ENCODE data around the gene DYNC2LI1.

GRCh38 chr2:43749583-43749982 is 24.3 kb upstream of the DYNC2LI1 start:
- TF ChIP-seq SPI1 (IDR thresholded peaks at IDR 0.05; ENCODE audit: low read depth, low read length) (no peak), POLR2AphosphoS5 (IDR thresholded peaks at IDR 0.05; ENCODE audit: low read depth, low read length) (no peak)

Data from GM12891 (cell line).